ENCODE results near the gene TMEM272.

DNA sequence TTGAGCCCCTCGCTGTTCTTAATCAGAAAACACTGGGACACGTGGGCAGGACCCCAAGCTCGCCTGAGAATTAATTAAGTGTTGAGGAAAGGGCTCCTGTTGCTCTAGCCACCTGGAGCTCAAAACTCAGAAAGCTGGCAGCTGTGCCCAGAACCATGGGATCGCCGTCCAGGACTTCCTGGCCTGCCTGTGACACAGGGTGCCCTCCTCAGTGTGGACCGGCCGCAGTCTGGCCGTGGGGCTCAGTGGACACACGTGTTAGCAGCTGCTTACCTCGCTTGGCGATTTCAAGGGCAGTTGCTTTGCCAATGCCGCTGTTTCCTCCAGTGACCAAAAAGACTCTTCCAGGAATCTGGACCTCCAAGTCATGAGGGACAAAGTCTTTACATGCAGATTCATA is 45.7 kb downstream of the TMEM272 start:
- TF ChIP-seq CTCF (IDR thresholded peaks at IDR 0.05): no peak
- TF ChIP-seq POLR2A (IDR thresholded peaks at IDR 0.05): no peak
- no peak for TF ChIP-seq EP300 (IDR thresholded peaks at IDR 0.05; ENCODE audit: low read depth)

Data from transverse colon (tissue), 3 donors.